ENCODE results near the gene RMND5A. TPM values are rescaled to one million over a fixed set of nuclear protein-coding genes. Genes with fewer than 3 reads are reported as not detected.

The RMND5A gene
- total RNA-seq, 2 donors from 2014 or later = 63.7 to 72.6 TPM

- Histone ChIP-seq H3K9me3 (no peaks in the 10 kb centered on the region), H3K4me3 (no peak overlapping the region), H3K9ac (ENCODE audit: low read depth in 2 of 2, low read length in 2 of 2) (no peak overlapping the region), H3K4me1 (no peaks in the 10 kb centered on the region), H3K27me3 (no peaks in the 10 kb centered on the region), H3K36me3 (peaks cover 16% of the 10 kb centered on the region), H3K27ac (no peak overlapping the region)
- TF ChIP-seq, protein P1, sequence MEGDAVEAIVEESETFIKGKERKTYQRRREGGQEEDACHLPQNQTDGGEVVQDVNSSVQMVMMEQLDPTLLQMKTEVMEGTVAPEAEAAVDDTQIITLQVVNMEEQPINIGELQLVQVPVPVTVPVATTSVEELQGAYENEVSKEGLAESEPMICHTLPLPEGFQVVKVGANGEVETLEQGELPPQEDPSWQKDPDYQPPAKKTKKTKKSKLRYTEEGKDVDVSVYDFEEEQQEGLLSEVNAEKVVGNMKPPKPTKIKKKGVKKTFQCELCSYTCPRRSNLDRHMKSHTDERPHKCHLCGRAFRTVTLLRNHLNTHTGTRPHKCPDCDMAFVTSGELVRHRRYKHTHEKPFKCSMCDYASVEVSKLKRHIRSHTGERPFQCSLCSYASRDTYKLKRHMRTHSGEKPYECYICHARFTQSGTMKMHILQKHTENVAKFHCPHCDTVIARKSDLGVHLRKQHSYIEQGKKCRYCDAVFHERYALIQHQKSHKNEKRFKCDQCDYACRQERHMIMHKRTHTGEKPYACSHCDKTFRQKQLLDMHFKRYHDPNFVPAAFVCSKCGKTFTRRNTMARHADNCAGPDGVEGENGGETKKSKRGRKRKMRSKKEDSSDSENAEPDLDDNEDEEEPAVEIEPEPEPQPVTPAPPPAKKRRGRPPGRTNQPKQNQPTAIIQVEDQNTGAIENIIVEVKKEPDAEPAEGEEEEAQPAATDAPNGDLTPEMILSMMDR (IDR thresholded peaks at IDR 0.05) = no peak
- DNase-seq = no peak
- intact Hi-C loops (cut with DNase I) = no loop called here
Measured at GRCh38 chr2:86768189-86768949, 48.3 kb downstream of the RMND5A start.

- TF ChIP-seq, protein P1 (IDR thresholded peaks at IDR 0.05) = no peak
- Histone ChIP-seq H3K27ac (no peak overlapping the region), H3K9me3 (no peaks in the 10 kb centered on the region), H3K9ac (ENCODE audit: low read depth in 2 of 2, low read length in 2 of 2) (no peak overlapping the region), H3K36me3 (peaks cover 16% of the 10 kb centered on the region), H3K4me1 (no peaks in the 10 kb centered on the region), H3K4me3 (no peak overlapping the region), H3K27me3 (no peaks in the 10 kb centered on the region)
- DNase-seq = no peak
- intact Hi-C loops (cut with DNase I) = no loop called here
Measured at GRCh38 chr2:86769838-86770237, 49.7 kb downstream of the RMND5A start.

DNA sequence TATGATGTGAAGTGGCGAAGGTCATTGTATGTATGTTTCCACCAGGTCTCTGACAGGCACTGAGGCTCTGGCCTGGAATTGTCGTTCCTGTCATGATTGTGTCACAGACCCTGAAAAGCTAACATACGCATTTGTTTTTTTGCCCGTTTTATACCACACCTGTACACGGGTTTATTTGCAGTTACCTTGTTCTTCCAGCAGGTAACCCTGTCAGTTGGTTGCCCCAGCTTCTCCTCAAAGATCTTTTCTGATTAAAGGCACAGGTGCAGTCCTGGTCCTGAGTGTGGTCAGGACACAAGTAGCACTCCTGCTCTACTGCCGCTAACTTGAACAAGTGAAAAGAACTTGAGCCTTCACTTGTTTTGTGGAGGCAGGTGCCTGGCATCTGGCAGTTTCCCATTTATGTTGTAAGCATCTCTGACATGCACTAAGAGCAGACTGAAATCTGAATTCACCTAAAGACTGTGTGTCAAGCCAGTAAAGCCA lies 50.8 kb downstream of the RMND5A start:
- no peaks in the 10 kb centered on the region for H3K4me1 ChIP-seq
- no peak overlapping the region for H3K27ac ChIP-seq
- no peak overlapping the region for H3K9ac ChIP-seq (ENCODE audit: low read depth in 2 of 2, low read length in 2 of 2)
- intact Hi-C loops (cut with DNase I) = no loop called here
- H3K4me3 ChIP-seq = no peak overlapping the region
- peaks cover 16% of the 10 kb centered on the region for H3K36me3 ChIP-seq
- TF ChIP-seq, protein P1 (IDR thresholded peaks at IDR 0.05) = no peak
- H3K27me3 ChIP-seq = no peaks in the 10 kb centered on the region
- no peak for DNase-seq
- H3K9me3 ChIP-seq = no peaks in the 10 kb centered on the region

- Histone ChIP-seq H3K9ac (ENCODE audit: low read depth in 2 of 2, low read length in 2 of 2) (no peak overlapping the region), H3K4me1 (no peaks in the 10 kb centered on the region), H3K4me3 (no peak overlapping the region), H3K27ac (no peak overlapping the region), H3K36me3 (peaks cover 16% of the 10 kb centered on the region), H3K9me3 (no peaks in the 10 kb centered on the region), H3K27me3 (no peaks in the 10 kb centered on the region)
- intact Hi-C loops (cut with DNase I) = no loop called here
- TF ChIP-seq, protein P1 (IDR thresholded peaks at IDR 0.05) = no peak
- DNase-seq = no peak
Measured at GRCh38 chr2:86772611-86773010, 52.5 kb downstream of the RMND5A start.

DNA sequence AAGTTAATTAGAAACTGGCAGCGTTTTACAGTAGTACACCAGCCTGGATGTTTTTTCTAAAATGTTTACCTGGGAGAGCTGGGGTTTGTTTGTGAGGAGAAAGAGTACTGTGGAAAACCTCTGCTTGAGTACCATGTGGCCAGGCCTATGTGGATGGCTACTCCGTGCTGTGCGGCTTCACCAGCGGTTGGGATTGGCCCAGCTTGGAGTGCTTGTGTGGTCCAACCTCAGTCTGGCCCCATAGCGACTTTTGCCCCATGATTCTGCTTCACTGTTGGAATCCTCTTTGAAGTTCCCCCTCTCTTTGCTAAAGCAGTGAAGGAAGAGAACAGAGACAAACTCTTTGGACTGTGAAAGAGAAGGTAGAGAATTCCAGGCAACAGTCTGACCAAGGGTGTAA lies 54.8 kb downstream of the RMND5A start:
- Histone ChIP-seq H3K36me3 (peaks cover 11% of the 10 kb centered on the region), H3K4me3 (no peak overlapping the region), H3K27ac (no peak overlapping the region), H3K27me3 (no peaks in the 10 kb centered on the region), H3K9ac (ENCODE audit: low read depth in 2 of 2, low read length in 2 of 2) (no peak overlapping the region), H3K9me3 (no peaks in the 10 kb centered on the region), H3K4me1 (no peaks in the 10 kb centered on the region)
- intact Hi-C loops (cut with DNase I) = no loop called here
- DNase-seq = no peak
- TF ChIP-seq, protein P1 (IDR thresholded peaks at IDR 0.05) = no peak
